K562 (cell line): ENCODE data around the gene YIPF4. TPM values are rescaled to one million over a fixed set of nuclear protein-coding genes. Genes with fewer than 3 reads are reported as not detected.

ENCODE experiments used
- ATF7 ChIP-seq: fragments of 450-650 bp; IDR thresholded peaks from 2 replicates; pipeline ENCODE4 v1.7.1; 2014; ENCODE audit warnings: mild to moderate bottlenecking, moderate library complexity
- CC2D1A ChIP-seq: fragments of 450-650 bp; IDR thresholded peaks from 2 replicates; pipeline ENCODE4 v1.6.1; 2017; ENCODE audit warnings: mild to moderate bottlenecking
- CHD1 ChIP-seq: fragments of 200-600 bp; sonication (generic); IDR thresholded peaks from one replicate; pipeline ENCODE4 v1.6.1; 2012; ENCODE audit warnings: mild to moderate bottlenecking, moderate library complexity, low read length, inconsistent platforms
- ETV1 ChIP-seq: fragments of 450-650 bp; conservative IDR thresholded peaks from 2 replicates; pipeline ENCODE4 v1.6.1; 2016; ENCODE audit warnings: missing genetic modification characterization, control low read depth, low read depth, missing compliant biosample characterization
- GABPB2 ChIP-seq: fragments of 250-450 bp; sonication (Bioruptor Pico); conservative IDR thresholded peaks from 2 replicates; pipeline ENCODE4 v1.5.1; 2021; ENCODE audit warnings: mild to moderate bottlenecking
- JUN ChIP-seq, 2 experiments: sonication (generic) in 1 of 2; formaldehyde crosslinking in 1 of 2; IDR thresholded peaks; 2 replicates each; pipeline versions ENCODE4 v1.6.1 to v1.8.0; 2012 to 2022; ENCODE audit warnings: borderline replicate concordance in 2 of 2, mild to moderate bottlenecking in 2 of 2, improper control_type of control experiment in 1 of 2, low read depth in 1 of 2, low read length in 1 of 2, missing genetic modification reagents in 1 of 2
- L3MBTL2 ChIP-seq: fragments of 450-650 bp; IDR thresholded peaks from 2 replicates; pipeline ENCODE4 v1.6.1; 2016; ENCODE audit warnings: mild to moderate bottlenecking, moderate library complexity
- LEF1 ChIP-seq: fragments of 450-650 bp; IDR thresholded peaks from 2 replicates; pipeline ENCODE4 v1.6.1; 2016; ENCODE audit warnings: mild to moderate bottlenecking
- MIER1 ChIP-seq: fragments of 450-650 bp; IDR thresholded peaks from 2 replicates; pipeline ENCODE4 v1.6.1; 2016; ENCODE audit warnings: antibody characterized with exemption, mild to moderate bottlenecking, low read depth
- MTA1 ChIP-seq: fragments of 450-650 bp; IDR thresholded peaks from 2 replicates; pipeline ENCODE4 v1.6.1; 2017; ENCODE audit warnings: borderline replicate concordance
- PKNOX1 ChIP-seq: fragments of 450-650 bp; IDR thresholded peaks from 2 replicates; pipeline ENCODE4 v1.6.1; 2016
- POLR2AphosphoS5 ChIP-seq: IDR thresholded peaks from 2 replicates; pipeline ENCODE4 v1.6.1; 2011; ENCODE audit warnings: mild to moderate bottlenecking, low read depth, low read length, moderate library complexity; ENCODE audit not compliant: control insufficient read depth, insufficient read depth
- SMAD4 ChIP-seq: fragments of 250-450 bp; sonication (Bioruptor Pico); conservative IDR thresholded peaks from 2 replicates; pipeline ENCODE4 v1.8.0; 2021; ENCODE audit warnings: inconsistent platforms, mild to moderate bottlenecking, moderate library complexity
- SMARCA4 ChIP-seq: fragments of 450-650 bp; IDR thresholded peaks from 2 replicates; pipeline ENCODE4 v1.6.1; 2016
- STAG1 ChIP-seq: sonication (generic); formaldehyde crosslinking; IDR thresholded peaks from 2 replicates; pipeline ENCODE4 v1.5.0; 2020; ENCODE audit warnings: missing genetic modification reagents, borderline replicate concordance
- TCF7 ChIP-seq: sonication (generic); IDR thresholded peaks from 2 replicates; pipeline ENCODE4 v1.6.1; 2016; ENCODE audit warnings: antibody characterized with exemption, borderline replicate concordance
- ZC3H4 ChIP-seq: sonication (generic); formaldehyde crosslinking; IDR thresholded peaks from 2 replicates; pipeline ENCODE4 v1.9.0; 2021; ENCODE audit warnings: missing genetic modification reagents, borderline replicate concordance
- ZNF717 ChIP-seq: fragments of 250-450 bp; sonication (Bioruptor Pico); IDR thresholded peaks from 2 replicates; pipeline ENCODE4 v1.5.0; 2021
- polyA plus RNA-seq, 8 experiments: library from polyadenylated mRNA; depleted of rRNA in 4 of 8; stranded (reverse) in 5 of 8; unstranded in 3 of 8; fragments of >200 nt; fragmentation: Nextera tagmentation in 2 of 8; fragmentation: Illumina TruSeq in 1 of 8; extraction: Ambion mirVana in 2 of 8; extraction: Trizol in 1 of 8; gene quantifications; 2 replicates each; pipeline versions ENCODE4 v1.2.1 to v1.2.3, GENCODE V29; 2011 to 2014; ENCODE audit warnings: inconsistent platforms in 1 of 8, missing spikeins in 1 of 8
- total RNA-seq, 7 experiments: library from RNA; depleted of rRNA in 6 of 7; stranded (reverse); fragments of >200 nt in 6 of 7; fragmentation: Illumina TruSeq in 2 of 7; extraction: Trizol in 2 of 7; gene quantifications; 2 replicates each; pipeline versions ENCODE4 v1.2.1 to v1.2.3, GENCODE V29; 2011 to 2021; ENCODE audit warnings: low replicate concordance in 1 of 7
- TF ChIP-seq, protein P1 (sequence below): fragments of 200-800 bp; sonication (Bioruptor generic); IDR thresholded peaks from 2 replicates; pipeline ENCODE4 v1.6.1; 2017; ENCODE audit warnings: missing genetic modification characterization, missing compliant biosample characterization
- TF ChIP-seq, protein P2 (sequence below): fragments of 250-450 bp; sonication (Bioruptor Pico); IDR thresholded peaks from 2 replicates; pipeline ENCODE4 v1.5.0; 2021

YIPF4 gene
- total and polyA plus RNA-seq, 9 of the 15 experiments (the other 6 are each of a cell fraction or from before 2014, with no cell fraction given) = 4.9 to 46.9 (median 17.5) TPM

GRCh38 chr2:32277674-32278477, at the start of gene YIPF4 (continued):
- no peak for TF ChIP-seq JUN (IDR thresholded peaks at IDR 0.05; ENCODE audit: borderline replicate concordance, low read depth, low read length)
- no peak for TF ChIP-seq JUN (CRISPR knock-in tag; IDR thresholded peaks at IDR 0.05; ENCODE audit: borderline replicate concordance)
- TF ChIP-seq, protein P1, sequence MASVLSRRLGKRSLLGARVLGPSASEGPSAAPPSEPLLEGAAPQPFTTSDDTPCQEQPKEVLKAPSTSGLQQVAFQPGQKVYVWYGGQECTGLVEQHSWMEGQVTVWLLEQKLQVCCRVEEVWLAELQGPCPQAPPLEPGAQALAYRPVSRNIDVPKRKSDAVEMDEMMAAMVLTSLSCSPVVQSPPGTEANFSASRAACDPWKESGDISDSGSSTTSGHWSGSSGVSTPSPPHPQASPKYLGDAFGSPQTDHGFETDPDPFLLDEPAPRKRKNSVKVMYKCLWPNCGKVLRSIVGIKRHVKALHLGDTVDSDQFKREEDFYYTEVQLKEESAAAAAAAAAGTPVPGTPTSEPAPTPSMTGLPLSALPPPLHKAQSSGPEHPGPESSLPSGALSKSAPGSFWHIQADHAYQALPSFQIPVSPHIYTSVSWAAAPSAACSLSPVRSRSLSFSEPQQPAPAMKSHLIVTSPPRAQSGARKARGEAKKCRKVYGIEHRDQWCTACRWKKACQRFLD (CRISPR knock-in tag) = peak; percentile 52; the same call in 1 of the 2 replicates
- peak; percentile 49 for TF ChIP-seq ATF7
- TF ChIP-seq MTA1 = no peak
- no peak for TF ChIP-seq SMARCA4
- 0 out of 2 replicates have a peak, but pooled peaks have one; percentile 34 for TF ChIP-seq STAG1 (CRISPR knock-in tag)
- TF ChIP-seq LEF1 = 0 out of 2 replicates have a peak, but pooled peaks have one; percentile 4
- peak; percentile 75 for TF ChIP-seq ETV1 (tag)
- peak; percentile 71 for TF ChIP-seq POLR2AphosphoS5
- TF ChIP-seq SMAD4 (CRISPR knock-in tag) = 0 out of 2 replicates have a peak, but pooled peaks have one; percentile 1
- TF ChIP-seq L3MBTL2 = peak; percentile 80
- peak; percentile 66 for TF ChIP-seq CHD1
- TF ChIP-seq TCF7 = no peak
- no peak for TF ChIP-seq GABPB2 (CRISPR knock-in tag)
- TF ChIP-seq PKNOX1 = peak; percentile 67; the same call in 1 of the 2 replicates
- no peak for TF ChIP-seq MIER1
- 0 out of 2 replicates have a peak, but pooled peaks have one; percentile 65 for TF ChIP-seq ZC3H4
- TF ChIP-seq CC2D1A = peak; percentile 62; the same call in 1 of the 2 replicates
- TF ChIP-seq ZNF717 (CRISPR knock-in tag) = no peak
- TF ChIP-seq, protein P2, sequence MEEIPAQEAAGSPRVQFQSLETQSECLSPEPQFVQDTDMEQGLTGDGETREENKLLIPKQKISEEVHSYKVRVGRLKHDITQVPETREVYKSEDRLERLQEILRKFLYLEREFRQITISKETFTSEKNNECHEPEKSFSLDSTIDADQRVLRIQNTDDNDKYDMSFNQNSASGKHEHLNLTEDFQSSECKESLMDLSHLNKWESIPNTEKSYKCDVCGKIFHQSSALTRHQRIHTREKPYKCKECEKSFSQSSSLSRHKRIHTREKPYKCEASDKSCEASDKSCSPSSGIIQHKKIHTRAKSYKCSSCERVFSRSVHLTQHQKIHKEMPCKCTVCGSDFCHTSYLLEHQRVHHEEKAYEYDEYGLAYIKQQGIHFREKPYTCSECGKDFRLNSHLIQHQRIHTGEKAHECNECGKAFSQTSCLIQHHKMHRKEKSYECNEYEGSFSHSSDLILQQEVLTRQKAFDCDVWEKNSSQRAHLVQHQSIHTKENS (CRISPR knock-in tag) = no peak
